HK-2 (cell line): Measurements from ENCODE around the gene RIT1.

ENCODE experiments used
- DNase-seq: peaks from one replicate; pipeline ENCODE4 v3.0.0-alpha.2; 2018; ENCODE audit not compliant: unreplicated experiment

RIT1 gene

GRCh38 chr1:155892796-155893195, 18.4 kb downstream of the RIT1 start:
- DNase-seq, result peak; percentile 37

- no peak for DNase-seq
Observed at GRCh38 chr1:155890251-155890650, 20.9 kb downstream of the RIT1 start.

- DNase-seq, result no peak
Observed at GRCh38 chr1:155889566-155889965, 21.6 kb downstream of the RIT1 start.

- DNase-seq, result no peak
Observed at GRCh38 chr1:155888481-155888880, 22.7 kb downstream of the RIT1 start.

- no peak for DNase-seq
Observed at GRCh38 chr1:155884982-155885381, 26.2 kb downstream of the RIT1 start.

GRCh38 chr1:155884031-155884960, 26.9 kb downstream of the RIT1 start:
- DNase-seq, result no peak

- no peak for DNase-seq
Observed at GRCh38 chr1:155882766-155883165, 28.4 kb downstream of the RIT1 start.

- no peak for DNase-seq
Observed at GRCh38 chr1:155882235-155882634, 28.9 kb downstream of the RIT1 start.

- DNase-seq, result no peak
Observed at GRCh38 chr1:155880950-155881349, 30.2 kb downstream of the RIT1 start.

- DNase-seq, result no peak
Observed at GRCh38 chr1:155880251-155880650, 30.9 kb downstream of the RIT1 start.

- DNase-seq, result no peak
Observed at GRCh38 chr1:155877945-155878344, 33.2 kb downstream of the RIT1 start.

GRCh38 chr1:155873860-155874259, 37.3 kb downstream of the RIT1 start:
- DNase-seq, result no peak

- no peak for DNase-seq
Observed at GRCh38 chr1:155872527-155872926, 38.6 kb downstream of the RIT1 start.

GRCh38 chr1:155871390-155871789, 39.8 kb downstream of the RIT1 start:
- no peak for DNase-seq

- no peak for DNase-seq
Observed at GRCh38 chr1:155867766-155868165, 43.4 kb downstream of the RIT1 start.

GRCh38 chr1:155864393-155864792, 46.8 kb downstream of the RIT1 start:
- DNase-seq, result no peak

GRCh38 chr1:155861896-155862295, 49.3 kb downstream of the RIT1 start:
- DNase-seq, result no peak

- no peak for DNase-seq
Observed at GRCh38 chr1:155860970-155861510, 50.1 kb downstream of the RIT1 start.

GRCh38 chr1:155859881-155860871, 51.0 kb downstream of the RIT1 start:
- DNase-seq, result peak; percentile 78

GRCh38 chr1:155859234-155859829, 51.8 kb downstream of the RIT1 start, which contains the start of gene SYT11:
Gene SYT11 (plus strand): TSS chr1:155859567. CDS start chr1:155859762, 195 bp downstream.
- peak; percentile 94 for DNase-seq

- peak; percentile 31 for DNase-seq
Observed at GRCh38 chr1:155858800-155859233, 52.3 kb downstream of the RIT1 start.
